Adipocyte (in vitro differentiated cells): Measurements from ENCODE around the gene PSMG3.

Source experiments
- DNase-seq: peaks from one replicate; pipeline ENCODE4 v3.0.0-alpha.2; 2015; ENCODE audit warnings: low read depth
- H3K27me3 ChIP-seq: replicated peaks from 2 replicates; pipeline ENCODE4 v1.7.0; 2013; ENCODE audit warnings: mild to moderate bottlenecking, low read length, moderate library complexity; ENCODE audit not compliant: control insufficient read depth, insufficient read depth
- H3K36me3 ChIP-seq: 2 replicates; pipeline ENCODE4 v1.7.0; 2013; ENCODE audit warnings: low read length, mild to moderate bottlenecking, moderate library complexity; ENCODE audit not compliant: control insufficient read depth, insufficient read depth, severe bottlenecking
- H3K4me1 ChIP-seq: 2 replicates; pipeline ENCODE4 v1.7.0; 2013; ENCODE audit warnings: mild to moderate bottlenecking, low read length, moderate library complexity; ENCODE audit not compliant: control insufficient read depth, insufficient read depth
- H3K4me3 ChIP-seq: 2 replicates; pipeline ENCODE4 v1.7.0; 2013; ENCODE audit warnings: mild to moderate bottlenecking, low read length, moderate library complexity
- H3K9ac ChIP-seq: 2 replicates; pipeline ENCODE4 v1.7.0; 2013; ENCODE audit warnings: mild to moderate bottlenecking, low read length, moderate library complexity
- H3K9me3 ChIP-seq: 2 replicates; pipeline ENCODE4 v1.7.0; 2013; ENCODE audit warnings: mild to moderate bottlenecking, low read length, moderate library complexity; ENCODE audit not compliant: control insufficient read depth

Gene PSMG3

DNA sequence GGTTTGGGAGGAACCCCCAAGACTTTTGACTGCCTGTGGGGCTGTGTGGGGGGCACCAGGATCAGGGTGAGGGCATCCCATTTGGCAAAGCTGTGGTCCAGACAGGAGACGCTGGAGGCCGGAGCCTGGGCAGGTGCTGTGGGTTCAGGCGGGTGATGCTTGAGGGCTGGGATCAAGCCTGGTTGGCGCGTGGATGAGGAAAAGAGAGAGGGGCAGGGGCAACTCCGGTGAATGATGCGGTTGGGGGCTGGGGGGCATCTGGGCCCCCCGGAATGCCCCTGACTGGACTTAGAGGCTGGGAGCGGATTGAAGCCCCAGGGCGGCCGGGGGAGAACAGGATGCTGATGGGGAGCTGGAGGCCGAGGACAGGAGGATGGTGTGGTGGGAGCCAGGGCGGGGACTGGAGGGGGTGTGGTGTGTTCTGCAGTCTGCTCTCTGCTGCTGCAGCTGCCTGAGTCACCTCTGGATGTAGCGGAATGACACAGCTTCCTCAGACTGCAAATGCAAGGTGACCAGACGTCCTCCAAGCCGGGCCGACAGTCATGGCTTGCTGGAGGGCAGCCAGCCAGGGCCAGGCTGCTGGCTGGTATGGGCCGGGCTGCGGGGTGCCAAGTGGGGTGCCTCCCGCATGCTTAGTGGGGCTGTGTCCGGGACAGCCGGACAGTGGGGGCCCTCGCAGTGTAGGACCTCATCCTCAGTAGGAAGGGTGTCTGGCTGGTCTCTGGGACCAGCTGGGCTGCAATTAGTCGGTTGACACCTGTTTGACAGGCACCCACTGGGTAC lies 36.1 kb downstream of the PSMG3 start:
- Histone ChIP-seq H3K27me3 (no peaks in the 10 kb centered on the region), H3K36me3 (no peaks in the 10 kb centered on the region), H3K9me3 (no peaks in the 10 kb centered on the region), H3K4me3 (peak overlapping the region; percentile 84), H3K4me1 (peaks cover 47% of the 10 kb centered on the region), H3K9ac (peak overlapping the region; percentile 84)
- peak; percentile 82 for DNase-seq

DNA sequence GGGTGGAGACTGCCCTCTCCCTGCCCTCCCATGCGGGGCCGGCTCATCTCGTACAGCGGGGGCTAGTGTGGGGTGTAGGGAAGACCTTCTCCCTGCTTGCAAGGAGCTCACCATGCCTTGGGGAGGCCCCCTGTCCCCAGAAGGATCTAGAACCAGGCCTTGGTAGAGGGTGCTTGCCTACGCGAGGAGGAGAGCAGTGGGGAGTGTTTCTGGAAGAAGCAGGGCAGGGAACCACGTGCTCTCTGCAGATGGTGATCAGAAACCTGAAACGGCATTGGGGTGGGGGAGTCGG lies 36.6 kb downstream of the PSMG3 start:
- Histone ChIP-seq H3K36me3 (no peaks in the 10 kb centered on the region), H3K4me3 (peak overlapping the region; percentile 84), H3K27me3 (no peaks in the 10 kb centered on the region), H3K9ac (peak overlapping the region; percentile 84), H3K9me3 (no peaks in the 10 kb centered on the region), H3K4me1 (peaks cover 45% of the 10 kb centered on the region)
- DNase-seq, result no peak

DNA sequence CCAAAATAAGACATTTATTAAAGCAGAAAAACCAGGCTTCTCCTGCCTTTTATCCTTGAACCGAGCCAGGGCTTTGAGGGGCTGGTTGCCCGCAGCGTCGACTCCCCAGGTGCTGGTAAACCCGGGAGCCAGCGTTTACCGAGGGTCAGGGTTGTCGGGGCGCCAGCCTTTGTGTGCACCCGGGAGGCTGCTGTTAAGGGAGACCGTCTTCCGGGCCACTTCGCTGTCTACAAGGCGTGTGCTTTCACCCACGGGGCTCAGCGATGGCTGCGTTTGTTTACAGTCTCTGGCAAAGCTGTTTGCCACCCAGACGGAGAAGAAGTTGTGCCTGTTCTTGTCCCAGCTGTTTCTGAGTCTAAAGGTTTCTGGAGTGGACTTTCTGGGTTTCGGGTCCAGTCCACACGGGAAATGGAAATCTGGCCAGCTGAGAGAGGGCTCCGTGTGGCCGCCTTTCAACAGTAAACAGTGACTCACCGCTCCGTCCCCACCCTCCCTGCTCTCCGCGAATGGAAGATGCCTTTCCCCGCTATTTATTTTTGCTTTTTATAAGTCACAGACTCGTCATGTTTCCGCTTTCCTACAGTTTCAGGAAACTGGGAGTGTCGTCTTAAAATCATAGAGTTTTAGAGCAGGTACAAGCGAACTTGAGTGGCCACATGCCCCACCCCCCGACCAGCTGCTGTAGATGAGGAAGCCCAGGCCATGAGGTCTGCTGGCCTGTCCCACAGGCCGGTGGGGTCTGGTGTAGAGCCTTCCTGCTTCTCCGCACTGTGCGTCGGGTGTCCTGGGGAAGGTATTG lies 37.2 kb downstream of the PSMG3 start:
- peak; percentile 93 for DNase-seq
- Histone ChIP-seq H3K9me3 (no peaks in the 10 kb centered on the region), H3K27me3 (no peaks in the 10 kb centered on the region), H3K4me3 (peak overlapping the region; percentile 84), H3K9ac (peak overlapping the region; percentile 84), H3K4me1 (peaks cover 42% of the 10 kb centered on the region), H3K36me3 (no peaks in the 10 kb centered on the region)

DNA sequence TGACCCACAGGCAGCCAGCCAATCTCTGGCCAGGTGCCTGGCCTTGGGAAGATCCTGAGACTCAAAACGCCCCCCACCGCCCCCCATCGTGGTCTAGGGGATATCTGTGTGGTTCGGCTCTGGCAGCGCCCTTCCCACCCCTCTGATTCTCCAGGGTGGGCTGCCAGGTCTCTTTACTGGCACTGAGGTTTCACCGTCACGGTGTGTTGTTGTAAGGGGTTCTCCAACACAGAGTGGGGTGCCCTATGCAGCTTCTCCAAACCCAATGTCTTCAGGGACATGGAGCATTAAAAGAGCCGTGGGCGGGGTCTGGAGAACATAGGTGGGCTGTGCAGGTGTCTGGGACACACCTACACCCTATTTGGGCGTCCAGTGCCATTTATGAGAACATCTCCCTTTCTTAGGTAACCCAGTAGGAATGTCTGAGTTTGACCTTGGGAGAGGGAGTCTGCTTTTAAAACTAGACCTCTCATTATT lies 37.8 kb downstream of the PSMG3 start:
- H3K9ac ChIP-seq, result peak overlapping the region; percentile 84
- no peaks in the 10 kb centered on the region for H3K27me3 ChIP-seq
- no peaks in the 10 kb centered on the region for H3K9me3 ChIP-seq
- peaks cover 37% of the 10 kb centered on the region for H3K4me1 ChIP-seq
- H3K4me3 ChIP-seq, result peak overlapping the region; percentile 84
- no peak for DNase-seq
- no peaks in the 10 kb centered on the region for H3K36me3 ChIP-seq

DNA sequence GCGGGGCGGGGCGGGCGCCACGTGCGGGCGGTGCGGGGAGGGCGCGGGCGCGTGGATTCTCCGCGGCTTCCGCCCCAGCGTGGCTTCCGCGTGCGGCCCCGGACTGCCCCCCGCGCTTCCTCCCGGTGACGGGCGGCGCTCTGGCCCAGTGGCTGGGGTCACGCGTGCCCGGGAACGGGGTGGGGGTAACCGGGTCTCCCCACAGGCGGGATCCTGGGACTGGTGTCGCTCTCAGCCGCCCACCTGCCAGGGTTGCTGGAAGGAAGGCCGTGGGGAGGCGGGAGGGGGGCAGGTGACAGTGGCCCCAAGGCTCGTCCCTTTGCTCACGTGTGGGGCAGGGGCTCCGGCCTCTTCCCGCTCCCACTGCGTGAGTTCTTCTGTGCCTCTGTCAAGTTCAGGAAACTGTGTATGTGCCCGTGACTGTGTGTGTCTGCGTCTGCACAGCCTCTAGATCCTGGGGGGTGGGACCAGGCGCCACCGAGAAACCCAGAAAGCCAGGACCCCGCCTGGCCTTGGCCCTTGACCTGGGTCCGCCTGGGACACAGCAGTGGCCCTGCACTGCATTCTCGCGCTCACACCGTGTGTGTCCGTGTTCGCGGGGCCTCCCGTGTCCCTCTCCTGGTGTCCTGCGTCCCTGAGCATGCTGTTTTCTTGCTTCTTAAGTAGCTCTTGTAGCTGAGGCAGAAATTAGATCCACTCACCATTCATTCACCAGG lies 38.4 kb downstream of the PSMG3 start:
- DNase-seq, result peak; percentile 48
- peak overlapping the region; percentile 84 for H3K4me3 ChIP-seq
- H3K27me3 ChIP-seq, result peaks cover 3% of the 10 kb centered on the region
- peaks cover 34% of the 10 kb centered on the region for H3K4me1 ChIP-seq
- H3K36me3 ChIP-seq, result no peaks in the 10 kb centered on the region
- peak overlapping the region; percentile 84 for H3K9ac ChIP-seq
- H3K9me3 ChIP-seq, result no peaks in the 10 kb centered on the region

DNA sequence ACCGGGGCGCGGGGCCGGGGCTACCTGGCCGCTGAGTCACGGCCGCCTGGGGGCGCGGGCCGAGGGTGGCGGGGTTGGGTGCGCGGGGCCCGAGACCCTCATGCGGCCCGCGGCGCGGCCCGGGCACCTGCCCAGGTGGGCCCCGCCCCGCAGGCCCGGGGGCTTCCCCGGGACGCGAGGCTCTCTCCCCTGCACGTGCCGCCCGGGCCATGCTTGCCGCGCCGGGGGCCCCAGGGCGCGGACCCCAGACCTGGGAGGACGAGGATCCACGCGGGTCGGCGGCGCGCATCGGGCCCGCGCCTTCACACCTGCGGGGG lies 38.9 kb downstream of the PSMG3 start:
- H3K36me3 ChIP-seq, result no peaks in the 10 kb centered on the region
- H3K27me3 ChIP-seq, result peaks cover 4% of the 10 kb centered on the region
- H3K4me1 ChIP-seq, result peaks cover 32% of the 10 kb centered on the region
- no peaks in the 10 kb centered on the region for H3K9me3 ChIP-seq
- no peak for DNase-seq
- peak overlapping the region; percentile 58 for H3K9ac ChIP-seq
- H3K4me3 ChIP-seq, result peak overlapping the region; percentile 84

DNA sequence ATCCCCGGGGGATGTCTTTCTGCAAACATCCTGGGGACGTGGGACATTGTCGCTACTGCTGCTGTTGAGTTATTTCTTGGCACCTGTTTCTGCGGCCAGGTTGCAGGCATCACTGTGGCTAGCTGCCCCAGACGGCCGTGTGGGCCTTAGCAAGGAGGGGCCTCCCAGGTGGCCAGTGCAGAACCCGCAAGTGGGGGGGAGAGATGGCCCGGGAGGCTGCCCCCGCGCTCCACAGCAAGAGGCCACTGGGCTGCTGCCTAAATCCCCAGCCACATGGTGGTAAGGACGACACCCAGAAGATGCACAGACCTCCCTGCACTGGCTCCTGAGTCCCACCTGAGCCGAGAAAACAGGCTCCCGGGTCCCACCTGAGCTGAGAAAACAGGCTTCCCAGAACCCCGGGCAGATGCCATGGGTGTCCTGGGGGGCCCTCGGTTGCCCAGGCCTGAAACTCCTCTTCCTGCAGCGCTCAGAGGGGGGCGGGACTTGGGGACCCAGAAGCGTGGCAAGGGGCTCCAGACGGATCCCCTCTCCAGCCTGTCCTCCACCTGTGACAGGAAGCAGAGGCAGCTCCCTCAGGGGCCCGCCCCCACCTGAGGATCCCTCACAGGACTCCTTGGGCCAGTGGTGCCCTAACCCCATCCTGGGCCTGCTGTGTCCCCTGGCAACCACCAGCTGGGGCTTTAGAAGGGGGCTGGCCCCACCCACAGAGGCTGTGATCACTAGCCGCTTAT lies 40.3 kb downstream of the PSMG3 start:
- H3K36me3 ChIP-seq, result no peaks in the 10 kb centered on the region
- H3K4me1 ChIP-seq, result peaks cover 32% of the 10 kb centered on the region
- no peaks in the 10 kb centered on the region for H3K9me3 ChIP-seq
- H3K9ac ChIP-seq, result no peak overlapping the region
- peaks cover 9% of the 10 kb centered on the region for H3K27me3 ChIP-seq
- DNase-seq, result no peak
- no peak overlapping the region for H3K4me3 ChIP-seq

DNA sequence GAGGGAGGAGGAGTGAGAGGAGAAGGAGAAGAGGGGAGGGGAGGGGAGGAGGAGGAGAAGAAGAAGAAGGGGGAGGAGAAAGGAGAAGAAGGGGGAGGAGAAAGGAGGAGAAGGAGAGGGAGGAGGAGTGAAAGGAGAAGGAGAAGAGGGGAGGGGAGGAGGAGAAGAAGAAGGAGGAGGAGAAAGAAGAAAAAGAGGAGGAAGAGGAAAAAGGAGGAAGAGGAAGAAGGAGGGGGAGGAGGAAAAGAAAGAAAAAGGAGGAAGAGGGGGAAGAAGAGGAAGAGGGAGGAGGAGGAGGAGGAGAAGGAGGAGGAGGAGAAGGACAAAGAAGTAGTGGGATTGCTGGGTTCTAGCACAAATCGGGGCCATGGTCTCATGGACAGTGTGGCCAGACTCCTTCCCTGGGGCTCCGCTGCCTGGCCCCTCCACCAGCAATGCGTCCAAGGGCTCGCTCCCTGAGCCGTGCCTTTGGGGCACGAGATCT lies 43.5 kb downstream of the PSMG3 start:
- Histone ChIP-seq H3K9me3 (no peaks in the 10 kb centered on the region), H3K36me3 (no peaks in the 10 kb centered on the region), H3K4me3 (peak overlapping the region; percentile 62), H3K9ac (no peak overlapping the region), H3K4me1 (peaks cover 3% of the 10 kb centered on the region), H3K27me3 (peaks cover 23% of the 10 kb centered on the region)
- peak; percentile 46 for DNase-seq

DNA sequence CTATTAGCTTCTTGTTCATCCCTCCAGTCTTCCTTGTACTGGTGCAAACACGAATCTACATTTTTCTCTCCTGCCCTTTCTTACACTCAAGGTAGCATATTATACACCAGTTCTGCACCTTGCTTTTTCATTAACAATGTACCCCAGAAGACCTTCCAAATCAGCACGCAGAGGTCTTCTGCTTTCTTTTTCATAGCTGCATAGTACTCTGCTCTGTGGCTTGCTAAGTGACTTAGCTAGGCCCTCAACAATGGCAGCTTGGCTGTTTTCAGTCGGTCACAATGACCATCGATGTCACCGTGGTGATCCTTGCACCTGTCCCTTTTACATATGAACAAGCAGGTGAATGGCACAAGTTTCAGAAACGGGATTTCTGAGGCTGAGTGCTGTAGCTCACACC lies 44.4 kb downstream of the PSMG3 start:
- no peak for DNase-seq
- Histone ChIP-seq H3K9ac (no peak overlapping the region), H3K36me3 (no peaks in the 10 kb centered on the region), H3K4me3 (no peak overlapping the region), H3K4me1 (peaks cover 3% of the 10 kb centered on the region), H3K9me3 (no peaks in the 10 kb centered on the region), H3K27me3 (peaks cover 23% of the 10 kb centered on the region)

DNA sequence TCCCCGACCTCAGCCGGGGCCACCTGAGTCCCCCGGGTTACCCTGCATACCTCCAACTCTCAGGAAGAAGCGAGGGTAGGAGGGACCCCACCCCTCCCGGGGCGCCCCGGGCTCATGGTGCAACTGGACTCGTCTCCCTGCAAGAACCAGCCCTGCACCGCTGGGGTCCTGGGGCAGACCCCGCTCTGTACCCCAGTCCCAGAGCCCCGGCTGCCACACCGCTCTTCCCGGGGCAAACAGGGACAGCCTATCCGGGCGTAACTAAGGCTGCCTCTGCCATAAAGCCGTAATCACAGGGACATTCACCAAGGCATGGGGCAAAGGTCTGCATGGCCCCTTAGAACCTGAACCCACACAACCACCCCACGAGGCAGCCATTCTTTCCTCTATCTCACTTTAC lies 46.0 kb downstream of the PSMG3 start:
- H3K36me3 ChIP-seq, result no peaks in the 10 kb centered on the region
- peaks cover 13% of the 10 kb centered on the region for H3K9me3 ChIP-seq
- DNase-seq, result no peak
- H3K4me1 ChIP-seq, result peaks cover 3% of the 10 kb centered on the region
- H3K27me3 ChIP-seq, result peaks cover 23% of the 10 kb centered on the region
- H3K4me3 ChIP-seq, result no peak overlapping the region
- H3K9ac ChIP-seq, result no peak overlapping the region
